K562 (cell line): Measurements from ENCODE around the gene UVRAG. TPM values are rescaled to one million over a fixed set of nuclear protein-coding genes. Genes with fewer than 3 reads are reported as not detected.

Source experiments
- CTBP1 ChIP-seq: fragments of 450-650 bp; IDR thresholded peaks from 2 replicates; pipeline ENCODE4 v1.6.1; 2016; ENCODE audit warnings: borderline replicate concordance
- E2F3 ChIP-seq: fragments of 250-450 bp; sonication (Bioruptor Pico); IDR thresholded peaks from 2 replicates; pipeline ENCODE4 v1.4.0; 2020; ENCODE audit warnings: mild to moderate bottlenecking
- FOXA3 ChIP-seq, 2 experiments: fragments of 450-650 bp in 1 of 2; sonication (generic) in 1 of 2; formaldehyde crosslinking; IDR thresholded peaks in 1 of 2; conservative IDR thresholded peaks in 1 of 2; 2 replicates each; pipeline versions ENCODE4 v1.4.0 to v1.8.0; 2020 to 2022; ENCODE audit warnings: mild to moderate bottlenecking in 2 of 2, missing genetic modification reagents in 1 of 2
- JUNB ChIP-seq: fragments of 450-650 bp; formaldehyde crosslinking; conservative IDR thresholded peaks from 2 replicates; pipeline ENCODE4 v1.4.0; 2020; ENCODE audit warnings: mild to moderate bottlenecking
- MTA1 ChIP-seq: fragments of 450-650 bp; IDR thresholded peaks from 2 replicates; pipeline ENCODE4 v1.6.1; 2017; ENCODE audit warnings: borderline replicate concordance
- PCBP2 ChIP-seq: fragments of 200-400 bp; formaldehyde crosslinking; IDR thresholded peaks from 2 replicates; pipeline ENCODE4 v1.6.1; 2018; ENCODE audit warnings: low read length, low read depth, mild to moderate bottlenecking, moderate library complexity; ENCODE audit not compliant: poor library complexity, severe bottlenecking
- SPI1 ChIP-seq: IDR thresholded peaks from 2 replicates; pipeline ENCODE4 v1.6.1; 2011; ENCODE audit warnings: low read depth, low read length, control low read depth, borderline replicate concordance
- TBP ChIP-seq: optimal IDR thresholded peaks from 2 replicates; pipeline ENCODE3; 2011; ENCODE audit warnings: low read depth, low read length, improper control_type of control experiment
- XRCC5 ChIP-seq: fragments of 200-400 bp; formaldehyde crosslinking; IDR thresholded peaks from 2 replicates; pipeline ENCODE4 v1.6.1; 2017; ENCODE audit warnings: low read depth, mild to moderate bottlenecking, low read length
- ZNF175 ChIP-seq: fragments of 200-800 bp; sonication (Bioruptor generic); IDR thresholded peaks from 2 replicates; pipeline ENCODE4 v1.6.1; 2016; ENCODE audit warnings: low read depth, mild to moderate bottlenecking, missing genetic modification characterization, missing compliant biosample characterization
- ZNF431 ChIP-seq: sonication (generic); formaldehyde crosslinking; IDR thresholded peaks from 2 replicates; pipeline ENCODE4 v1.8.0; 2022; ENCODE audit warnings: mild to moderate bottlenecking, missing genetic modification reagents
- ZNF507 ChIP-seq: conservative IDR thresholded peaks from 2 replicates; pipeline ENCODE4 v1.6.1; 2017; ENCODE audit warnings: missing genetic modification characterization, missing compliant biosample characterization
- polyA plus RNA-seq, 8 experiments: library from polyadenylated mRNA; depleted of rRNA in 4 of 8; stranded (reverse) in 5 of 8; unstranded in 3 of 8; fragments of >200 nt; fragmentation: Nextera tagmentation in 2 of 8; fragmentation: Illumina TruSeq in 1 of 8; extraction: Ambion mirVana in 2 of 8; extraction: Trizol in 1 of 8; gene quantifications; 2 replicates each; pipeline versions ENCODE4 v1.2.1 to v1.2.3, GENCODE V29; 2011 to 2014; ENCODE audit warnings: inconsistent platforms in 1 of 8, missing spikeins in 1 of 8
- total RNA-seq, 7 experiments: library from RNA; depleted of rRNA in 6 of 7; stranded (reverse); fragments of >200 nt in 6 of 7; fragmentation: Illumina TruSeq in 2 of 7; extraction: Trizol in 2 of 7; gene quantifications; 2 replicates each; pipeline versions ENCODE4 v1.2.1 to v1.2.3, GENCODE V29; 2011 to 2021; ENCODE audit warnings: low replicate concordance in 1 of 7
- TF ChIP-seq, protein P1 (sequence below): fragments of 200-800 bp; sonication (Bioruptor generic); IDR thresholded peaks from 2 replicates; pipeline ENCODE4 v1.6.1; 2016; ENCODE audit warnings: missing genetic modification characterization, missing compliant biosample characterization
- TF ChIP-seq, protein P2 (sequence below): fragments of 450-650 bp; conservative IDR thresholded peaks from 2 replicates; pipeline ENCODE4 v1.6.1; 2016; ENCODE audit warnings: missing genetic modification characterization, low read depth, mild to moderate bottlenecking, missing compliant biosample characterization, moderate library complexity
- TF ChIP-seq, protein P3 (sequence below), 2 experiments: IDR thresholded peaks in 1 of 2; conservative IDR thresholded peaks in 1 of 2; 2 replicates each; pipeline ENCODE4 v1.6.1; 2016; ENCODE audit warnings: low read depth in 2 of 2, mild to moderate bottlenecking in 1 of 2, missing compliant biosample characterization in 1 of 2, missing genetic modification characterization in 1 of 2, moderate library complexity in 1 of 2

The UVRAG gene
- total and polyA plus RNA-seq, 9 of the 15 experiments (the other 6 are each of a cell fraction or from before 2014, with no cell fraction given), result 3.1 to 17.8 (median 12.4) TPM

DNA sequence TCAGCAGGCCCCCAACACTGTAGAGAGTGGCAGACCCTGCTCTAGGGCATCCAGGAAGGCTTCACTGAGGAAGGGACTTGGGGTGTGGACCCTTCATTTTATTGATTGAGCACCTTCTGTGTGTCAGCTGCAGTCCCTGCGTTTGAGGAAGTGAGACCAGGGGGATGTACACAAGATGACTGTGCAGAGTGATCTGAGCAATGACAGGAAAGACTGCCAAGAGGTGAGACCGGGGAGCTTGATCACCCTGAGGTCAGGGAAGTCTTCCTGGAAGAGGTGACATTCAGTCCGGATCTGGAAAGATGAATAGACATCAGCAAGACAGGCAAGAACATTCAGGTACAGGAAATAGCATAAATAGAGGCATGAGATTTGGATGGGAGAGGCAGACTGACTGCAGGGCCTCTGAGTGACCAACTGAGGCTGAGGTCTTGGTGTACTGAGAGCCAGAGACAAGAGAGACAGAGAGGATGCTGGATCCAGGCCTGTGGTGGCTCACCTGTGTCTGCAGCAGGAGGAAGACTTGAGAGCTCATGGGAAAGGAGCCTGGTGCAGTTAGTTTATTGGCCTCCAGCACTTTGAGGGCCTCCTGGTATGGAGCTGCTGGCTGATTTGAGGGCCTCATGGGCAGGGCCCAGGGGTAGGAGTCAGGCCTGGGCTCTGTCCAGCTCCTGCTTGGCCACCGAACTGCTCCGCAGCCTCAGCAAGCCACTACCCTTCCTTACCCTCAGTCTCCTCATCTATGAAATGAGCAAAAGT, 41.2 kb upstream of the UVRAG start (continued):
- TF ChIP-seq, protein P1, sequence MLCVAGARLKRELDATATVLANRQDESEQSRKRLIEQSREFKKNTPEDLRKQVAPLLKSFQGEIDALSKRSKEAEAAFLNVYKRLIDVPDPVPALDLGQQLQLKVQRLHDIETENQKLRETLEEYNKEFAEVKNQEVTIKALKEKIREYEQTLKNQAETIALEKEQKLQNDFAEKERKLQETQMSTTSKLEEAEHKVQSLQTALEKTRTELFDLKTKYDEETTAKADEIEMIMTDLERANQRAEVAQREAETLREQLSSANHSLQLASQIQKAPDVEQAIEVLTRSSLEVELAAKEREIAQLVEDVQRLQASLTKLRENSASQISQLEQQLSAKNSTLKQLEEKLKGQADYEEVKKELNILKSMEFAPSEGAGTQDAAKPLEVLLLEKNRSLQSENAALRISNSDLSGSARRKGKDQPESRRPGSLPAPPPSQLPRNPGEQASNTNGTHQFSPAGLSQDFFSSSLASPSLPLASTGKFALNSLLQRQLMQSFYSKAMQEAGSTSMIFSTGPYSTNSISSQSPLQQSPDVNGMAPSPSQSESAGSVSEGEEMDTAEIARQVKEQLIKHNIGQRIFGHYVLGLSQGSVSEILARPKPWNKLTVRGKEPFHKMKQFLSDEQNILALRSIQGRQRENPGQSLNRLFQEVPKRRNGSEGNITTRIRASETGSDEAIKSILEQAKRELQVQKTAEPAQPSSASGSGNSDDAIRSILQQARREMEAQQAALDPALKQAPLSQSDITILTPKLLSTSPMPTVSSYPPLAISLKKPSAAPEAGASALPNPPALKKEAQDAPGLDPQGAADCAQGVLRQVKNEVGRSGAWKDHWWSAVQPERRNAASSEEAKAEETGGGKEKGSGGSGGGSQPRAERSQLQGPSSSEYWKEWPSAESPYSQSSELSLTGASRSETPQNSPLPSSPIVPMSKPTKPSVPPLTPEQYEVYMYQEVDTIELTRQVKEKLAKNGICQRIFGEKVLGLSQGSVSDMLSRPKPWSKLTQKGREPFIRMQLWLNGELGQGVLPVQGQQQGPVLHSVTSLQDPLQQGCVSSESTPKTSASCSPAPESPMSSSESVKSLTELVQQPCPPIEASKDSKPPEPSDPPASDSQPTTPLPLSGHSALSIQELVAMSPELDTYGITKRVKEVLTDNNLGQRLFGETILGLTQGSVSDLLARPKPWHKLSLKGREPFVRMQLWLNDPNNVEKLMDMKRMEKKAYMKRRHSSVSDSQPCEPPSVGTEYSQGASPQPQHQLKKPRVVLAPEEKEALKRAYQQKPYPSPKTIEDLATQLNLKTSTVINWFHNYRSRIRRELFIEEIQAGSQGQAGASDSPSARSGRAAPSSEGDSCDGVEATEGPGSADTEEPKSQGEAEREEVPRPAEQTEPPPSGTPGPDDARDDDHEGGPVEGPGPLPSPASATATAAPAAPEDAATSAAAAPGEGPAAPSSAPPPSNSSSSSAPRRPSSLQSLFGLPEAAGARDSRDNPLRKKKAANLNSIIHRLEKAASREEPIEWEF, result no peak
- no peak for TF ChIP-seq XRCC5
- peak in 1 of 2 experiments; percentile 64; a peak in 1 of 4 replicates for TF ChIP-seq FOXA3 (CRISPR knock-in tag; conservative IDR thresholded peaks at IDR 0.05 in 1 of 2, IDR thresholded peaks at IDR 0.05 in 1 of 2)
- TF ChIP-seq CTBP1, result peak; percentile 61
- TF ChIP-seq E2F3 (CRISPR knock-in tag), result no peak
- TF ChIP-seq, protein P2, sequence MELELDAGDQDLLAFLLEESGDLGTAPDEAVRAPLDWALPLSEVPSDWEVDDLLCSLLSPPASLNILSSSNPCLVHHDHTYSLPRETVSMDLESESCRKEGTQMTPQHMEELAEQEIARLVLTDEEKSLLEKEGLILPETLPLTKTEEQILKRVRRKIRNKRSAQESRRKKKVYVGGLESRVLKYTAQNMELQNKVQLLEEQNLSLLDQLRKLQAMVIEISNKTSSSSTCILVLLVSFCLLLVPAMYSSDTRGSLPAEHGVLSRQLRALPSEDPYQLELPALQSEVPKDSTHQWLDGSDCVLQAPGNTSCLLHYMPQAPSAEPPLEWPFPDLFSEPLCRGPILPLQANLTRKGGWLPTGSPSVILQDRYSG (tag), result no peak
- no peak for TF ChIP-seq ZNF175
- peak; percentile 95 for TF ChIP-seq SPI1
- no peak for TF ChIP-seq ZNF507 (tag)
- no peak for TF ChIP-seq TBP
- TF ChIP-seq, protein P3, sequence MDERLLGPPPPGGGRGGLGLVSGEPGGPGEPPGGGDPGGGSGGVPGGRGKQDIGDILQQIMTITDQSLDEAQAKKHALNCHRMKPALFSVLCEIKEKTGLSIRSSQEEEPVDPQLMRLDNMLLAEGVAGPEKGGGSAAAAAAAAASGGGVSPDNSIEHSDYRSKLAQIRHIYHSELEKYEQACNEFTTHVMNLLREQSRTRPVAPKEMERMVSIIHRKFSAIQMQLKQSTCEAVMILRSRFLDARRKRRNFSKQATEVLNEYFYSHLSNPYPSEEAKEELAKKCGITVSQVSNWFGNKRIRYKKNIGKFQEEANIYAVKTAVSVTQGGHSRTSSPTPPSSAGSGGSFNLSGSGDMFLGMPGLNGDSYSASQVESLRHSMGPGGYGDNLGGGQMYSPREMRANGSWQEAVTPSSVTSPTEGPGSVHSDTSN (CRISPR knock-in tag; IDR thresholded peaks at IDR 0.05; ENCODE audit: low read depth), result no peak
- TF ChIP-seq, protein P3 (tag; conservative IDR thresholded peaks at IDR 0.05; ENCODE audit: low read depth), result peak; percentile 48
- no peak for TF ChIP-seq ZNF431 (CRISPR knock-in tag)
- no peak for TF ChIP-seq MTA1
- no peak for TF ChIP-seq PCBP2
- no peak for TF ChIP-seq JUNB (CRISPR knock-in tag)
